HCT116 (cell line): ENCODE results near the gene TMEM179.

Experiments used
- CTCF ChIP-seq, 3 experiments: fragments of 200-600 bp in 1 of 3; sonication (generic) in 1 of 3; IDR thresholded peaks in 2 of 3; conservative IDR thresholded peaks in 1 of 3; 2 replicates each; pipeline ENCODE4 v1.5.1; 2012 to 2017; ENCODE audit warnings: low read depth in 2 of 3, low read length in 2 of 3, antibody characterized with exemption in 1 of 3, borderline replicate concordance in 1 of 3, control low read depth in 1 of 3, mild to moderate bottlenecking in 1 of 3, mixed read lengths in 1 of 3, mixed run types in 1 of 3, moderate library complexity in 1 of 3; ENCODE audit not compliant: insufficient read depth in 1 of 3
- ELF1 ChIP-seq: IDR thresholded peaks from 2 replicates; pipeline ENCODE4 v1.6.1; 2012; ENCODE audit warnings: low read depth, borderline replicate concordance
- EZH2phosphoT487 ChIP-seq: fragments of 200-600 bp; IDR thresholded peaks from 2 replicates; pipeline ENCODE4 v1.6.1; 2018; ENCODE audit warnings: antibody characterized with exemption, borderline replicate concordance
- FOSL1 ChIP-seq: IDR thresholded peaks from 2 replicates; pipeline ENCODE4 v1.6.1; 2012; ENCODE audit warnings: low read depth
- RAD21 ChIP-seq: IDR thresholded peaks from 2 replicates; pipeline ENCODE4 v1.6.1; 2012; ENCODE audit warnings: low read depth, mild to moderate bottlenecking
- REST ChIP-seq: IDR thresholded peaks from 2 replicates; pipeline ENCODE4 v1.6.1; 2012; ENCODE audit warnings: low read depth
- SP1 ChIP-seq: IDR thresholded peaks from 2 replicates; pipeline ENCODE4 v1.6.1; 2012; ENCODE audit warnings: low read depth
- YY1 ChIP-seq: IDR thresholded peaks from 2 replicates; pipeline ENCODE4 v1.6.1; 2011; ENCODE audit warnings: low read length, low read depth, moderate library complexity, mild to moderate bottlenecking; ENCODE audit not compliant: insufficient replicate concordance; ENCODE audit errors: extremely low read depth
- ZNF274 ChIP-seq: fragments of 200-500 bp; sonication (Bioruptor generic); IDR thresholded peaks from 2 replicates; pipeline ENCODE4 v1.6.1; 2014; ENCODE audit warnings: mild to moderate bottlenecking, low read depth, low read length, inconsistent platforms

DNA sequence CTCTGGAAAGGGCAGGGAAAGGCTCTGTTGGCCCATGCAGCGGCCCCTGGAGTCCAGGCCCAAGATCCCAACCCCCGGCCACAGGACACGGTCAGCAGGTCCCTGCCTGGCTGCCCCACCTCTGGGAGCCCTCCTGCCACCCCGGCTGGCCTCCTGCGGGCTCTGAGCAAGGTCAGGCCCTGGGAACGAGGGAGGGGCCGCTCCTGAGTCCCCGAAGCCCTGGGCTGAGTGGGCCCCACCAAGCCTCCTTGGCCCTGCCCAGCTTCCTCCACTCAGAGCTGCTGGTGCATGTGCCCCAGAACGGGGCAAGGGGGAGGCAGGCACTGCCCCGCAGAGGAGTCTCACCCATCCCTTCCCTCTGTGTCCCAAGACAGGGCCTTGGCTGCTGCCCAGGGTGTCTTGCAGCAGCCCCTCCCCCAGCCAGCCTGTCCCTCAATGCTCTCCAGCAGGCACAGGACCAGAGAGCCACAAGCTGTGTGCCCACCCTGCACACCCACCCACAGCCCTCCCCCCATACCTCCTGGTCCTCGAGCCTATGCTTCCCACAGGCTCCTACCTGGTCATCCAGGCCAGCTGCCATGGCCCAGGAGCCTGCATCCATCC, 32.4 kb downstream of the TMEM179 start:
- TF ChIP-seq ELF1: no peak
- no peak for TF ChIP-seq YY1
- TF ChIP-seq REST: no peak
- TF ChIP-seq RAD21: no peak
- TF ChIP-seq EZH2phosphoT487: no peak
- TF ChIP-seq CTCF (IDR thresholded peaks at IDR 0.05 in 2 of 3, conservative IDR thresholded peaks at IDR 0.05 in 1 of 3; ENCODE audit: borderline replicate concordance in 1 of 3, insufficient read depth in 1 of 3, low read depth in 2 of 3, low read length in 2 of 3): no peak
- no peak for TF ChIP-seq ZNF274
- TF ChIP-seq FOSL1: no peak
- TF ChIP-seq SP1: no peak
